ENCODE results near the gene SLC35B3.

Gene SLC35B3

GRCh38 chr6:8437813-8438212, 2.5 kb upstream of the SLC35B3 start (continued):
- TF ChIP-seq CREB5 (CRISPR knock-in tag; IDR thresholded peaks at IDR 0.05; ENCODE audit: low read depth) = no peak
- no peak for TF ChIP-seq TOX (CRISPR knock-in tag; IDR thresholded peaks at IDR 0.05; ENCODE audit: borderline replicate concordance)
- TF ChIP-seq ZNF565 (CRISPR knock-in tag; conservative IDR thresholded peaks at IDR 0.05; ENCODE audit: low read depth) = no peak
- TF ChIP-seq ZC3H10 (CRISPR knock-in tag; IDR thresholded peaks at IDR 0.05) = no peak
- TF ChIP-seq OSR1 (CRISPR knock-in tag; IDR thresholded peaks at IDR 0.05) = no peak
- no peak for TF ChIP-seq TSHZ2 (CRISPR knock-in tag; IDR thresholded peaks at IDR 0.05)
- no peak for TF ChIP-seq ARNTL (CRISPR knock-in tag; IDR thresholded peaks at IDR 0.05; ENCODE audit: borderline replicate concordance, low read depth)

GRCh38 chr6:8436966-8437365, 1.6 kb upstream of the SLC35B3 start:
- no peak for ATAC-seq

GRCh38 chr6:8435845-8436168, 462 bp upstream of the SLC35B3 start:
- ATAC-seq = no peak
- TF ChIP-seq ZFP3 (CRISPR knock-in tag; IDR thresholded peaks at IDR 0.05) (0 out of 2 replicates have a peak, but pooled peaks have one; percentile 26), ZNF70 (CRISPR knock-in tag; IDR thresholded peaks at IDR 0.05) (no peak)

More at GRCh38 chr6:8436966-8437365, 1.6 kb upstream of the SLC35B3 start:
- TF ChIP-seq ZFP30 (CRISPR knock-in tag; IDR thresholded peaks at IDR 0.05) = no peak
- TF ChIP-seq POU6F1 (CRISPR knock-in tag; IDR thresholded peaks at IDR 0.05; ENCODE audit: borderline replicate concordance, low read depth) = no peak
- no peak for TF ChIP-seq OSR1 (CRISPR knock-in tag; IDR thresholded peaks at IDR 0.05)
- TF ChIP-seq ZC3H10 (CRISPR knock-in tag; IDR thresholded peaks at IDR 0.05) = no peak
- no peak for TF ChIP-seq ZNF70 (CRISPR knock-in tag; IDR thresholded peaks at IDR 0.05)
- TF ChIP-seq ZFP3 (CRISPR knock-in tag; IDR thresholded peaks at IDR 0.05) = no peak

GRCh38 chr6:8434727-8435092, 635 bp downstream of the SLC35B3 start:
- ATAC-seq = peak; percentile 47
- TF ChIP-seq ARNTL (CRISPR knock-in tag; IDR thresholded peaks at IDR 0.05; ENCODE audit: borderline replicate concordance, low read depth) (no peak), TOX (CRISPR knock-in tag; IDR thresholded peaks at IDR 0.05; ENCODE audit: borderline replicate concordance) (no peak), POU6F1 (CRISPR knock-in tag; IDR thresholded peaks at IDR 0.05; ENCODE audit: borderline replicate concordance, low read depth) (no peak)

- TF ChIP-seq TSHZ2 (CRISPR knock-in tag; IDR thresholded peaks at IDR 0.05) (no peak), CSDC2 (CRISPR knock-in tag; IDR thresholded peaks at IDR 0.05) (no peak), OSR1 (CRISPR knock-in tag; IDR thresholded peaks at IDR 0.05) (no peak), TCF4 (CRISPR knock-in tag; IDR thresholded peaks at IDR 0.05; ENCODE audit: borderline replicate concordance) (no peak), ZNF70 (CRISPR knock-in tag; IDR thresholded peaks at IDR 0.05) (no peak), GLIS3 (CRISPR knock-in tag; IDR thresholded peaks at IDR 0.05) (no peak), ZFP3 (CRISPR knock-in tag; IDR thresholded peaks at IDR 0.05) (no peak), BACH2 (CRISPR knock-in tag; IDR thresholded peaks at IDR 0.05; ENCODE audit: borderline replicate concordance) (no peak)
- ATAC-seq = no peak
These were observed 2.7 kb downstream of the SLC35B3 start for GRCh38 chr6:8432614-8433013.
